ENCODE results near the gene OR2T34.
"Not testable (repeated sequence)": the region's sequence is repeated elsewhere in the genome, so short reads cannot be mapped to it uniquely, and the experiment has no call there.

Gene OR2T34

GRCh38 chr1:248565530-248566373 is 8.8 kb downstream of the OR2T34 start:
- not testable (repeated sequence) for DNase-seq (ENCODE audit: low read depth in 4 of 4, low spot score in 1 of 4)

- not testable (repeated sequence) for DNase-seq (ENCODE audit: low read depth in 4 of 4, low spot score in 1 of 4)
Measured at GRCh38 chr1:248562672-248563071, 11.9 kb downstream of the OR2T34 start, which contains the start of gene OR2T29. OR2T29 (minus strand) TSS chr1:248562772; CDS start chr1:248559491, 3,281 bp downstream.

GRCh38 chr1:248551027-248551426 is 23.5 kb downstream of the OR2T34 start:
- DNase-seq (ENCODE audit: low read depth in 4 of 4, low spot score in 1 of 4): not testable (repeated sequence)

GRCh38 chr1:248547383-248547782 is 27.2 kb downstream of the OR2T34 start:
- DNase-seq (ENCODE audit: low read depth in 4 of 4, low spot score in 1 of 4): not testable (repeated sequence)

GRCh38 chr1:248537449-248537848 is 37.1 kb downstream of the OR2T34 start:
- DNase-seq (ENCODE audit: low read depth in 4 of 4, low spot score in 1 of 4): not testable (repeated sequence)

Measured in stimulated activated CD4-positive, alpha-beta T cell treated with anti-CD3 and anti-CD28 coated beads, Interleukin-1b, Interleukin-23, amount 100 ng/mL, for 24 hours (primary cell).